Neuronal stem cell (in vitro differentiated cells): ENCODE results near the gene PHC1.

Experiments used
- DNase-seq: peaks from one replicate; pipeline ENCODE4 v3.0.0-alpha.2; 2013; ENCODE audit warnings: low spot score
- H2AFZ ChIP-seq: one replicate; pipeline ENCODE4 v1.6.1; 2013; ENCODE audit warnings: mild to moderate bottlenecking, low read length, inconsistent platforms
- H2AK5ac ChIP-seq: 2 replicates; pipeline ENCODE4 v1.6.1; 2013; ENCODE audit warnings: low read depth, mild to moderate bottlenecking, inconsistent platforms, low read length, moderate library complexity, mixed read lengths
- H2BK120ac ChIP-seq: 2 replicates; pipeline ENCODE4 v1.6.1; 2013; ENCODE audit warnings: low read depth, mild to moderate bottlenecking, inconsistent platforms, low read length, moderate library complexity, mixed read lengths
- H2BK12ac ChIP-seq: one replicate; pipeline ENCODE4 v1.6.1; 2013; ENCODE audit warnings: low read length, inconsistent platforms
- H2BK15ac ChIP-seq: 2 replicates; pipeline ENCODE4 v1.6.1; 2013; ENCODE audit warnings: mild to moderate bottlenecking, low read length, inconsistent platforms, mixed read lengths
- H2BK5ac ChIP-seq: one replicate; pipeline ENCODE4 v1.6.1; 2013; ENCODE audit warnings: inconsistent platforms, mild to moderate bottlenecking, low read length, moderate library complexity
- H3K14ac ChIP-seq: one replicate; pipeline ENCODE4 v1.6.1; 2013; ENCODE audit warnings: low read length, inconsistent platforms
- H3K18ac ChIP-seq: 2 replicates; pipeline ENCODE4 v1.6.1; 2013; ENCODE audit warnings: low read length, inconsistent platforms
- H3K23ac ChIP-seq: 2 replicates; pipeline ENCODE4 v1.6.1; 2013; ENCODE audit warnings: low read depth, mild to moderate bottlenecking, mixed read lengths, low read length, inconsistent platforms; ENCODE audit not compliant: poor library complexity
- H3K27ac ChIP-seq: replicated peaks from 3 replicates; pipeline ENCODE4 v1.5.1; 2013; ENCODE audit warnings: low read length, inconsistent platforms
- H3K27me3 ChIP-seq, 3 experiments: 2 replicates each; pipeline ENCODE4 v1.6.1; 2013; ENCODE audit warnings: low read length in 3 of 3, mild to moderate bottlenecking in 2 of 3, inconsistent platforms in 1 of 3, low read depth in 1 of 3, mixed read lengths in 1 of 3, moderate library complexity in 1 of 3; ENCODE audit not compliant: control insufficient read depth in 3 of 3, insufficient read depth in 3 of 3
- H3K36me3 ChIP-seq, 2 donors: replicated peaks in 1 of 2; 2 replicates each; pipeline ENCODE4 v1.6.1; 2013; ENCODE audit warnings: low read length in 2 of 2; ENCODE audit not compliant: control insufficient read depth in 2 of 2, insufficient read depth in 2 of 2
- H3K4ac ChIP-seq: 2 replicates; pipeline ENCODE4 v1.6.1; 2013; ENCODE audit warnings: inconsistent platforms, mild to moderate bottlenecking, low read length, moderate library complexity
- H3K4me1 ChIP-seq, 2 donors: 1 replicate in 1 of 2; 2 replicates in 1 of 2; pipeline ENCODE4 v1.6.1; 2013; ENCODE audit warnings: low read length in 2 of 2, low read depth in 1 of 2; ENCODE audit not compliant: control insufficient read depth in 2 of 2, insufficient read depth in 1 of 2
- H3K4me2 ChIP-seq: one replicate; pipeline ENCODE4 v1.6.1; 2013; ENCODE audit warnings: mild to moderate bottlenecking, low read length, inconsistent platforms; ENCODE audit not compliant: insufficient read depth, poor library complexity, severe bottlenecking
- H3K4me3 ChIP-seq, 2 donors: 2 replicates each; pipeline ENCODE4 v1.5.1; 2013; ENCODE audit warnings: low read length in 2 of 2, mild to moderate bottlenecking in 2 of 2, inconsistent platforms in 1 of 2, moderate library complexity in 1 of 2
- H3K79me1 ChIP-seq: one replicate; pipeline ENCODE4 v1.6.1; 2013; ENCODE audit warnings: low read depth, mild to moderate bottlenecking, inconsistent platforms, low read length, moderate library complexity
- H3K9ac ChIP-seq: one replicate; pipeline ENCODE4 v1.6.1; 2013; ENCODE audit warnings: mild to moderate bottlenecking, low read depth, low read length, inconsistent platforms; ENCODE audit not compliant: poor library complexity
- H3K9me3 ChIP-seq, 2 donors: replicated peaks in 1 of 2; 2 replicates each; pipeline versions ENCODE3 to v1.6.1; 2013; ENCODE audit warnings: low read length in 2 of 2, mild to moderate bottlenecking in 2 of 2, inconsistent platforms in 1 of 2, low read depth in 1 of 2, mixed read lengths in 1 of 2, moderate library complexity in 1 of 2; ENCODE audit not compliant: control insufficient read depth in 2 of 2, insufficient read depth in 1 of 2
- H4K8ac ChIP-seq: one replicate; pipeline ENCODE4 v1.6.1; 2013; ENCODE audit warnings: low read depth, mild to moderate bottlenecking, inconsistent platforms, low read length, moderate library complexity
- H4K91ac ChIP-seq: one replicate; pipeline ENCODE4 v1.6.1; 2013; ENCODE audit warnings: low read length, low read depth, mild to moderate bottlenecking, inconsistent platforms; ENCODE audit not compliant: poor library complexity
- WGBS, 2 donors: extraction: QIAGEN DNeasy Blood & Tissue Kit; methylation state at CpG; one replicate each; pipeline ENCODE4 v1.1.7; 2013; ENCODE audit warnings: missing lambda C conversion rate in 2 of 2, mixed read lengths in 1 of 2; ENCODE audit not compliant: insufficient read length in 2 of 2, insufficient replicate concordance in 1 of 2; ENCODE audit errors: extremely low coverage in 2 of 2; 5-methylcytosine and 5-hydroxymethylcytosine counted together

Gene PHC1

GRCh38 chr12:8913702-8914032, 642 bp upstream of the PHC1 start:
- no peak overlapping the region for H2BK15ac ChIP-seq
- WGBS, 2 donors = 100% methylated on average over 1 of the region's 6 CpGs; no CpG with 5 or more reads in 1 of the 2 donors
- no peak overlapping the region for H4K91ac ChIP-seq
- H3K4me2 ChIP-seq = peak overlapping the region; percentile 66
- peak overlapping the region; percentile 79 for H3K9ac ChIP-seq
- H3K27me3 ChIP-seq = no peaks in the 10 kb centered on the region
- no peak overlapping the region for H3K4ac ChIP-seq
- peak overlapping the region; percentile 86 for H2AFZ ChIP-seq
- peak overlapping the region; percentile 55 to 75 for H3K4me3 ChIP-seq
- H3K14ac ChIP-seq = no peak overlapping the region
- no peak overlapping the region for H2BK12ac ChIP-seq
- H3K23ac ChIP-seq = no peak overlapping the region
- DNase-seq = no peak
- H3K79me1 ChIP-seq = peaks cover under 1% of the 10 kb centered on the region
- no peak overlapping the region for H2BK120ac ChIP-seq
- no peak overlapping the region for H2AK5ac ChIP-seq
- peaks cover under 1 to 11% of the 10 kb centered on the region in 2 donors for H3K36me3 ChIP-seq
- no peak overlapping the region for H4K8ac ChIP-seq
- peak overlapping the region; percentile 95 for H3K27ac ChIP-seq
- H2BK5ac ChIP-seq = no peak overlapping the region
- H3K18ac ChIP-seq = no peak overlapping the region
- peaks cover 6 to 16% of the 10 kb centered on the region in 2 donors for H3K4me1 ChIP-seq
- H3K9me3 ChIP-seq = no peaks in the 10 kb centered on the region

- Histone ChIP-seq H2BK12ac (no peak overlapping the region), H3K4me1 (peaks cover 6 to 16% of the 10 kb centered on the region in 2 donors), H2BK120ac (no peak overlapping the region), H3K79me1 (peaks cover 2% of the 10 kb centered on the region), H3K18ac (peak overlapping the region; percentile 65), H4K91ac (no peak overlapping the region), H2BK5ac (peak overlapping the region; percentile 4), H3K9ac (peak overlapping the region; percentile 94), H3K4me3 (peak overlapping the region; percentile 59 to 84), H3K9me3 (no peaks in the 10 kb centered on the region), H2BK15ac (no peak overlapping the region), H4K8ac (no peak overlapping the region), H2AK5ac (no peak overlapping the region), H3K27ac (peak overlapping the region; percentile 77), H3K4ac (no peak overlapping the region), H3K23ac (peak overlapping the region; percentile 44), H3K14ac (peak overlapping the region; percentile 14), H3K27me3 (no peaks in the 10 kb centered on the region), H2AFZ (peak overlapping the region; percentile 74), H3K4me2 (peak overlapping the region; percentile 92), H3K36me3 (peaks cover 8 to 22% of the 10 kb centered on the region in 2 donors)
- no CpG with 5 or more reads among the region's 35 CpGs for WGBS, 2 donors
- DNase-seq = peak; percentile 44
These were observed 612 bp downstream of the PHC1 start for GRCh38 chr12:8914716-8915526.

GRCh38 chr12:8916154-8916553, 1.8 kb downstream of the PHC1 start:
- H2BK120ac ChIP-seq = no peak overlapping the region
- H2AFZ ChIP-seq = no peak overlapping the region
- no peak overlapping the region for H4K8ac ChIP-seq
- H3K27ac ChIP-seq = no peak overlapping the region
- no peaks in the 10 kb centered on the region for H3K9me3 ChIP-seq
- no peak overlapping the region for H3K4ac ChIP-seq
- H3K4me3 ChIP-seq = peak overlapping the region in 1 of 2 donors; percentile 59
- no peak overlapping the region for H3K14ac ChIP-seq
- no peak overlapping the region for H3K9ac ChIP-seq
- peaks cover 8 to 35% of the 10 kb centered on the region in 2 donors for H3K36me3 ChIP-seq
- H3K79me1 ChIP-seq = peaks cover 2% of the 10 kb centered on the region
- no peak overlapping the region for H2AK5ac ChIP-seq
- no peak overlapping the region for H2BK12ac ChIP-seq
- H2BK15ac ChIP-seq = no peak overlapping the region
- H3K27me3 ChIP-seq = no peaks in the 10 kb centered on the region
- no peak overlapping the region for H3K4me2 ChIP-seq
- no peak overlapping the region for H2BK5ac ChIP-seq
- H3K4me1 ChIP-seq = peaks cover 6 to 16% of the 10 kb centered on the region in 2 donors
- no peak overlapping the region for H3K23ac ChIP-seq
- H4K91ac ChIP-seq = no peak overlapping the region
- DNase-seq = no peak
- no peak overlapping the region for H3K18ac ChIP-seq

- H3K4me1 ChIP-seq = peaks cover 6 to 12% of the 10 kb centered on the region in 2 donors
- H3K4me2 ChIP-seq = no peak overlapping the region
- DNase-seq = no peak
- no peak overlapping the region for H2AK5ac ChIP-seq
- H4K8ac ChIP-seq = no peak overlapping the region
- peaks cover 2% of the 10 kb centered on the region for H3K79me1 ChIP-seq
- H2BK5ac ChIP-seq = no peak overlapping the region
- no peak overlapping the region for H3K4ac ChIP-seq
- no CpG with 5 or more reads among the region's 3 CpGs for WGBS, 2 donors
- H3K18ac ChIP-seq = no peak overlapping the region
- no peaks in the 10 kb centered on the region for H3K27me3 ChIP-seq
- no peak overlapping the region for H3K4me3 ChIP-seq
- H3K23ac ChIP-seq = no peak overlapping the region
- H4K91ac ChIP-seq = no peak overlapping the region
- H3K14ac ChIP-seq = no peak overlapping the region
- H3K36me3 ChIP-seq = peaks cover 8 to 43% of the 10 kb centered on the region in 2 donors
- H2BK12ac ChIP-seq = no peak overlapping the region
- no peaks in the 10 kb centered on the region for H3K9me3 ChIP-seq
- no peak overlapping the region for H2AFZ ChIP-seq
- no peak overlapping the region for H3K27ac ChIP-seq
- no peak overlapping the region for H2BK120ac ChIP-seq
- H2BK15ac ChIP-seq = no peak overlapping the region
- H3K9ac ChIP-seq = no peak overlapping the region
These were observed 2.7 kb downstream of the PHC1 start for GRCh38 chr12:8917031-8917430.
